ENCODE measurements around the gene SPATA19.

DNA sequence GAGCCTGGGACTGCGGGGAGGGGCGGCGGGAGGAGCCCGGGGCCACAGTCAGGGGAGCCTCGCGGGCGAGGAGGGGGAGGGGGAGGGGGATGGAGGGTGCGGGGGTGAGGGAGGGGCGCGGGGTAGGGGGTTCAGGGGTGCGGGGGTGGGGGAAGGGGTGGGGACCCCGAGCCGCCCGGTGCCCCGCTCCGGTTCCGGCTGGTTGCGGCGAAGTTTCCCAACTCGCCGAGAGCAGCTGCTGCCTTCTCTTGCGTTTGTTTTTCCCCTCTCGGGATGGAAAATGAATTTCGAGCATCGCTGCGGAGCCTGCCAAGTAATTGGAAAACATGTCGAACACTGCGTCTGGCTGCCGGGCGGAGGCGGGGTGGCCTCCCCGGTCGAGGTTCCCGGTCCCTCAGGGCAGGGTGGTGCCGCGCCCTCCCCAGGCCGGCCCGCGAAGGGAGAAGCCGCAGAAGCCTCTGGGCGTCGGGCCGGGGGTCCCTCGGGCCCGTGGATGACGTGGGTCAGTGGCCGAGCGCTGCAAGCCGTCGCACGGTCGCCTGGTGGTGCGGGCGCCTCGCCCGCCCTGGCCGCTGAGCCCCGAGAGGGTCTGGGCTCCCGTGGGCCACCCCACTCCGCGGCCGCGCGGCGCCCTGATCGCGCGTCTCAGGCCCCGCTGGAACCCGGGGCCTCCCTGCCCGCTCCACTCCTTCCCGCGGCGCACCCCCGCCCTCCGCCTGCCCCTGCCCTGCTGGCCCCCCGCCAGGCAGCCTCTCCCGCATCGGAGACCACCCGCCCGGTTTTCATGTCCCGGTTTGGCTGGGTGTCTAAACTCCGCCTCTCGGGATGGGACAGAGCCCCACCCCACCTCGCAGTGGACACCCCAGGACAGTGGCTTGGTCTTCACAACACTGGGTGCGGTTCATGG lies 12.1 kb downstream of the SPATA19 start:
- TF ChIP-seq, protein P1, sequence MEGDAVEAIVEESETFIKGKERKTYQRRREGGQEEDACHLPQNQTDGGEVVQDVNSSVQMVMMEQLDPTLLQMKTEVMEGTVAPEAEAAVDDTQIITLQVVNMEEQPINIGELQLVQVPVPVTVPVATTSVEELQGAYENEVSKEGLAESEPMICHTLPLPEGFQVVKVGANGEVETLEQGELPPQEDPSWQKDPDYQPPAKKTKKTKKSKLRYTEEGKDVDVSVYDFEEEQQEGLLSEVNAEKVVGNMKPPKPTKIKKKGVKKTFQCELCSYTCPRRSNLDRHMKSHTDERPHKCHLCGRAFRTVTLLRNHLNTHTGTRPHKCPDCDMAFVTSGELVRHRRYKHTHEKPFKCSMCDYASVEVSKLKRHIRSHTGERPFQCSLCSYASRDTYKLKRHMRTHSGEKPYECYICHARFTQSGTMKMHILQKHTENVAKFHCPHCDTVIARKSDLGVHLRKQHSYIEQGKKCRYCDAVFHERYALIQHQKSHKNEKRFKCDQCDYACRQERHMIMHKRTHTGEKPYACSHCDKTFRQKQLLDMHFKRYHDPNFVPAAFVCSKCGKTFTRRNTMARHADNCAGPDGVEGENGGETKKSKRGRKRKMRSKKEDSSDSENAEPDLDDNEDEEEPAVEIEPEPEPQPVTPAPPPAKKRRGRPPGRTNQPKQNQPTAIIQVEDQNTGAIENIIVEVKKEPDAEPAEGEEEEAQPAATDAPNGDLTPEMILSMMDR (IDR thresholded peaks at IDR 0.05; ENCODE audit: insufficient read depth, low read length, poor library complexity, severe bottlenecking): no peak
- no peak for TF ChIP-seq EZH2phosphoT487 (conservative IDR thresholded peaks at IDR 0.05; ENCODE audit: low read length)

Measured in SU-DHL-6 (cell line).